ENCODE data around the gene IFRD2. TPM values are rescaled to one million over a fixed set of nuclear protein-coding genes. Genes with fewer than 3 reads are reported as not detected.

The IFRD2 gene
- total and polyA plus RNA-seq, 9 of the 15 experiments (the other 6 are each of a cell fraction or from before 2014, with no cell fraction given) = 30.5 to 115 (median 52.8) TPM

GRCh38 chr3:50303013-50303815 lies 11.0 kb upstream of the IFRD2 start, which contains the start of gene HYAL1 (continued):
- TF ChIP-seq CEBPG (CRISPR knock-in tag; IDR thresholded peaks at IDR 0.05) (no peak), CEBPG (tag; conservative IDR thresholded peaks at IDR 0.05 in 1 of 2, IDR thresholded peaks at IDR 0.05 in 1 of 2) (no peak), CTBP1 (IDR thresholded peaks at IDR 0.05; ENCODE audit: borderline replicate concordance) (no peak), E2F8 (IDR thresholded peaks at IDR 0.05; ENCODE audit: low read depth, partially characterized antibody) (no peak), MTA3 (IDR thresholded peaks at IDR 0.05; ENCODE audit: borderline replicate concordance) (peak; percentile 30; the same call in 1 of the 2 replicates), ZFP36 (IDR thresholded peaks at IDR 0.05; ENCODE audit: low read depth, low read length, partially characterized antibody) (peak; percentile 66), ZNF41 (CRISPR knock-in tag; conservative IDR thresholded peaks at IDR 0.05) (no peak), ZFP1 (CRISPR knock-in tag; IDR thresholded peaks at IDR 0.05) (no peak), TAF1 (IDR thresholded peaks at IDR 0.05; ENCODE audit: control insufficient read depth, extremely low read depth, insufficient read depth, low read length, severe bottlenecking) (peak; percentile 43), KLF1 (tag; IDR thresholded peaks at IDR 0.05) (no peak), MAZ (CRISPR knock-in tag; conservative IDR thresholded peaks at IDR 0.05 in 1 of 2, IDR thresholded peaks at IDR 0.05 in 1 of 2) (no peak), VEZF1 (CRISPR knock-in tag; IDR thresholded peaks at IDR 0.05) (peak; percentile 33), THAP7 (CRISPR knock-in tag; IDR thresholded peaks at IDR 0.05) (no peak), AFF1 (IDR thresholded peaks at IDR 0.05; ENCODE audit: low read depth in 1 of 2, partially characterized antibody in 2 of 2) (no peak), ZNF644 (tag; IDR thresholded peaks at IDR 0.05; ENCODE audit: low read depth) (no peak), POLR2A (conservative IDR thresholded peaks at IDR 0.05) (peak; percentile 76), TCF15 (CRISPR knock-in tag; IDR thresholded peaks at IDR 0.05) (no peak)
